DOHH2 (cell line): ENCODE data around the gene TIMM23B.
"Not testable (repeated sequence)": the region's sequence is repeated elsewhere in the genome, so short reads cannot be mapped to it uniquely, and the experiment has no call there.

Source experiments
- H3F3A ChIP-seq: fragments of 200-600 bp; sonication (generic), shearing (Covaris generic); 2 replicates; pipeline ENCODE4 v1.6.0; 2016; ENCODE audit warnings: antibody characterized with exemption, mild to moderate bottlenecking; ENCODE audit not compliant: control insufficient read depth, insufficient read depth
- H3K27ac ChIP-seq: fragments of 200-600 bp; sonication (generic); 2 replicates; pipeline ENCODE4 v1.5.1; 2014; ENCODE audit warnings: low read depth, mild to moderate bottlenecking, low read length, moderate library complexity
- H3K27me3 ChIP-seq: fragments of 200-600 bp; sonication (generic); 2 replicates; pipeline ENCODE4 v1.6.1; 2014; ENCODE audit warnings: mild to moderate bottlenecking, low read length, mixed read lengths; ENCODE audit not compliant: control insufficient read depth
- H3K36me3 ChIP-seq: fragments of 200-600 bp; sonication (generic); 2 replicates; pipeline ENCODE4 v1.6.1; 2014; ENCODE audit warnings: mild to moderate bottlenecking, low read length, moderate library complexity, mixed read lengths; ENCODE audit not compliant: control insufficient read depth
- H3K4me1 ChIP-seq: fragments of 200-600 bp; sonication (generic); 2 replicates; pipeline ENCODE4 v1.6.1; 2014; ENCODE audit warnings: mild to moderate bottlenecking, low read length, mixed read lengths; ENCODE audit not compliant: control insufficient read depth
- H3K4me2 ChIP-seq: fragments of 200-600 bp; sonication (generic); 2 replicates; pipeline ENCODE4 v1.6.0; 2014; ENCODE audit warnings: mild to moderate bottlenecking, low read length, moderate library complexity
- H3K4me3 ChIP-seq: fragments of 200-600 bp; sonication (generic); 2 replicates; pipeline ENCODE4 v1.5.1; 2014; ENCODE audit warnings: mild to moderate bottlenecking, low read length, mixed read lengths
- H3K79me2 ChIP-seq: fragments of 200-600 bp; sonication (generic); 2 replicates; pipeline ENCODE4 v1.6.1; 2014; ENCODE audit warnings: mild to moderate bottlenecking, low read length, mixed read lengths; ENCODE audit not compliant: control insufficient read depth
- H3K9me2 ChIP-seq: fragments of 200-600 bp; sonication (generic); replicated peaks from 2 replicates; pipeline ENCODE4 v1.6.1; 2014; ENCODE audit warnings: mild to moderate bottlenecking, low read length, mixed read lengths; ENCODE audit not compliant: control insufficient read depth
- H3K9me3 ChIP-seq: fragments of 200-600 bp; sonication (generic); 2 replicates; pipeline ENCODE4 v1.6.1; 2014; ENCODE audit warnings: antibody characterized with exemption, low read length, mixed read lengths; ENCODE audit not compliant: control insufficient read depth, insufficient read depth
- H4K20me1 ChIP-seq: fragments of 200-600 bp; sonication (generic); 2 replicates; pipeline ENCODE4 v1.6.0; 2014; ENCODE audit warnings: low read depth, mild to moderate bottlenecking, antibody characterized with exemption, low read length, moderate library complexity; ENCODE audit not compliant: control insufficient read depth, insufficient read depth

TIMM23B gene

GRCh38 chr10:49948737-49949136 is 6.9 kb downstream of the TIMM23B start:
- H4K20me1 ChIP-seq = not testable (repeated sequence)

DNA sequence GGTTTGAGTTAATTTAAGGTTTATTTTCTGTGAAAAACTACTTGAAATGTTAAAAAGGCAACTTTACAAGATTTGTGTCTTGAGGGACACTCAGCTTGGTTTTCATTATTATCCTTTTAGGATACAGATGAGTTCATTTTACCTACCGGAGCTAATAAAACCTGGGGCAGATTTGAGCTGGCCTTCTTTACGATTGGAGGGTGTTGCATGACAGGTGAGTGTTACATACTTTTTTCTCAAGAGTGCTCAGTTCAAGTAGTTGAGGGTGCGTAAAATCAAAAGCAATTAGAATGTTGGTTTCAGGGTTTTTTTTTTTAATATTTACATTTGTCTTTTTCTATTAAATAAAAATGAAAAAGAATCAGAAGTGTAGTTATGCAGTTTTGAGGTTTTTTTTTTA is 10.2 kb downstream of the TIMM23B start:
- H3K79me2 ChIP-seq = peaks cover 43% of the 10 kb centered on the region
- not testable (repeated sequence) for H3K27ac ChIP-seq, H3K4me1 ChIP-seq, H3K9me2 ChIP-seq, H3K4me2 ChIP-seq, H3K27me3 ChIP-seq, H3F3A ChIP-seq, H3K36me3 ChIP-seq, H3K4me3 ChIP-seq, H3K9me3 ChIP-seq, H4K20me1 ChIP-seq

More at GRCh38 chr10:49948737-49949136, 6.9 kb downstream of the TIMM23B start:
- H3K27me3 ChIP-seq, H3K36me3 ChIP-seq, H3K4me2 ChIP-seq, H3K4me3 ChIP-seq, H3K9me3 ChIP-seq, H3K4me1 ChIP-seq, H3F3A ChIP-seq, H3K9me2 ChIP-seq, H3K27ac ChIP-seq: not testable (repeated sequence)
- peaks cover 59% of the 10 kb centered on the region for H3K79me2 ChIP-seq

- H3K4me2 ChIP-seq, H3K27me3 ChIP-seq, H3K4me3 ChIP-seq, H3K27ac ChIP-seq, H3K4me1 ChIP-seq, H3F3A ChIP-seq, H3K9me2 ChIP-seq, H3K9me3 ChIP-seq, H4K20me1 ChIP-seq: not testable (repeated sequence)
- Histone ChIP-seq H3K36me3 (peaks cover 12% of the 10 kb centered on the region), H3K79me2 (peaks cover 40% of the 10 kb centered on the region)
Measured at GRCh38 chr10:49953122-49953521, 11.3 kb downstream of the TIMM23B start.

- H3F3A ChIP-seq, H3K9me3 ChIP-seq, H3K4me1 ChIP-seq, H3K79me2 ChIP-seq, H3K27me3 ChIP-seq, H4K20me1 ChIP-seq, H3K27ac ChIP-seq, H3K9me2 ChIP-seq, H3K36me3 ChIP-seq, H3K4me3 ChIP-seq, H3K4me2 ChIP-seq: not testable (repeated sequence)
Measured at GRCh38 chr10:49970331-49970857, 28.5 kb downstream of the TIMM23B start.

DNA sequence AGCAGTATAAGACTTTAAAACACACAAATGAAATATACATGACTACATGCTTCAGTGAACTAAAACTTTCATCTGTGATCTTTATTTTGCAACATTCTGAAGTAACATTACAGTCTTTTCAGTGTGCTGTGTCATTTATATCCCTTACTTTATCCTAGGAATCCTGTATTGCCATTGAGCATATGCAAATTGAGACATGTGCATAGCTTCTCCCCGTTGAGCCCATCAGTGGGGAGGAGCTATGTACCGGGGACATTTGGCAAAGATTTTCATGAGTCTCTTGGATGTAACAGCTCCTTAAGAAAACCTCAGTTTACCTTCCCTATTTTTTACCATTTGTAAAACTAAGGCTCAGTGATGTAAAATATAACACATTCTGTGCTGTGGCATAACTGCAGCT is 29.6 kb downstream of the TIMM23B start:
- H3F3A ChIP-seq, H3K79me2 ChIP-seq, H4K20me1 ChIP-seq, H3K9me2 ChIP-seq, H3K27ac ChIP-seq, H3K4me2 ChIP-seq, H3K36me3 ChIP-seq, H3K4me1 ChIP-seq, H3K9me3 ChIP-seq, H3K27me3 ChIP-seq, H3K4me3 ChIP-seq: not testable (repeated sequence)

DNA sequence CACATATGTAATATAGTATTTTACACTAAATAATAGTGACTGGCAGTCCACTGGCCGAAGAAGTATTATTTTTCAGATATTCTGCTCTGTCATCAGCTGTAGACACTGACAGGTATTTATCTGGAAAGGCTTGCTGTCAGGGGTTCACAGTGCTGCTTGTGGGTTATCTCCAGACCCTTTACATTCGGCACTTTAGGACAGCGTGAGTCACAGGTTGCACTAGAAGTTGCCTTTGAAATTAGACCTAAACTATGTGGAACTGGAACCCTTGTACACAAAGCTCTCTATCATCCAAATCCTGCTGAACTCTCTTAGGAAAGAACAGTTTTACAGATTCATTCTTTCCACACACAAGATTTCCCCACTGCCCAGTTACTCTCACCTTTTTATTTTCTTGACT is 30.2 kb downstream of the TIMM23B start:
- H3K27me3 ChIP-seq, H3K9me3 ChIP-seq, H4K20me1 ChIP-seq, H3K9me2 ChIP-seq, H3F3A ChIP-seq, H3K4me1 ChIP-seq, H3K4me2 ChIP-seq, H3K27ac ChIP-seq, H3K4me3 ChIP-seq, H3K79me2 ChIP-seq, H3K36me3 ChIP-seq: not testable (repeated sequence)

DNA sequence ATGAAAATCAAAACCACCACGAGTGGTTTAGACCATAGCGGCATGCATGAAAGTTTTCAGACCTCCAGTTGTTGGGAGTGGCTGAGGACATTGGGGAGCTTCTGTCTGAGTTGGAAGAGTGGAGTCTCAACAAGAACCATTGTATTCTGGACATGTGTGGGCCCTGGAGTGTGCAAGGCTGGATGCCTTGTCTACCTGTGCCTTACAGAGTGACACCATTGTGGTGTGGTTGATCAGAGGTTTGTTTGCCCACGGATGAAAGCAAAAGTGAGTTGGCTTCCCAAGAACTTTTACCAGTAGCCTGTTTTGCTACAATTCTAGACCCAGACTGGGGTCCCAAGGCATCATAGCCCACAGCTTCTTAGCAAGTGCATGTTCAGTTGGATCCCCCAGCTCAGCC is 35.9 kb downstream of the TIMM23B start:
- H3K36me3 ChIP-seq, H4K20me1 ChIP-seq, H3F3A ChIP-seq, H3K79me2 ChIP-seq, H3K9me2 ChIP-seq, H3K4me2 ChIP-seq, H3K4me1 ChIP-seq, H3K4me3 ChIP-seq, H3K27ac ChIP-seq, H3K9me3 ChIP-seq, H3K27me3 ChIP-seq: not testable (repeated sequence)

- H3K4me2 ChIP-seq, H3K79me2 ChIP-seq: not testable (repeated sequence)
Measured at GRCh38 chr10:49987207-49987606, 45.4 kb downstream of the TIMM23B start.

More at GRCh38 chr10:49987207-49987606, 45.4 kb downstream of the TIMM23B start:
- not testable (repeated sequence) for H3F3A ChIP-seq, H3K27ac ChIP-seq, H3K4me1 ChIP-seq, H3K36me3 ChIP-seq, H3K9me3 ChIP-seq, H3K9me2 ChIP-seq, H3K4me3 ChIP-seq, H3K27me3 ChIP-seq, H4K20me1 ChIP-seq
